Panc1 (cell line): ENCODE measurements around the gene INTS11.

Source experiments
- CTCF ChIP-seq: fragments of 450-650 bp; IDR thresholded peaks from 2 replicates; pipeline ENCODE4 v1.5.1; 2017; ENCODE audit warnings: mild to moderate bottlenecking
- POLR2AphosphoS5 ChIP-seq: IDR thresholded peaks from 2 replicates; pipeline ENCODE4 v1.6.1; 2012; ENCODE audit warnings: mild to moderate bottlenecking, low read depth, low read length, moderate library complexity
- REST ChIP-seq, 2 experiments: IDR thresholded peaks; 2 replicates each; pipeline ENCODE4 v1.6.1; 2011 to 2012; ENCODE audit warnings: low read depth in 2 of 2, control low read depth in 1 of 2, low read length in 1 of 2, mild to moderate bottlenecking in 1 of 2, moderate library complexity in 1 of 2; ENCODE audit not compliant: insufficient read depth in 1 of 2
- SIN3A ChIP-seq: IDR thresholded peaks from 2 replicates; pipeline ENCODE4 v1.6.1; 2012; ENCODE audit warnings: low read depth, mild to moderate bottlenecking, low read length, moderate library complexity, borderline replicate concordance; ENCODE audit not compliant: insufficient read depth
- TCF7L2 ChIP-seq: IDR thresholded peaks from 2 replicates; pipeline ENCODE4 v1.6.1; 2011; ENCODE audit warnings: mild to moderate bottlenecking, low read depth, low read length, inconsistent platforms

GRCh38 chr1:1336931-1337792, 12.7 kb upstream of the INTS11 start:
- TF ChIP-seq CTCF (no peak), SIN3A (no peak), REST (IDR thresholded peaks at IDR 0.05; ENCODE audit: insufficient read depth in 1 of 2, low read depth in 2 of 2, low read length in 1 of 2) (no peak), POLR2AphosphoS5 (no peak), TCF7L2 (no peak)
